ENCODE results near the gene MASP1.
"Not testable (repeated sequence)": the region's sequence is repeated elsewhere in the genome, so short reads cannot be mapped to it uniquely, and the experiment has no call there.

Gene MASP1

GRCh38 chr3:187264911-187265310, 26.6 kb downstream of the MASP1 start:
- DNase-seq: no peak

- DNase-seq: no peak
Measured at GRCh38 chr3:187264021-187264420, 27.5 kb downstream of the MASP1 start.

GRCh38 chr3:187263270-187263669, 28.3 kb downstream of the MASP1 start:
- no peak for DNase-seq

- no peak for DNase-seq
Measured at GRCh38 chr3:187262360-187262759, 29.2 kb downstream of the MASP1 start.

GRCh38 chr3:187261541-187261969, 30.0 kb downstream of the MASP1 start:
- DNase-seq: no peak

GRCh38 chr3:187259171-187259570, 32.4 kb downstream of the MASP1 start:
- DNase-seq: no peak

GRCh38 chr3:187257992-187258692, 33.4 kb downstream of the MASP1 start:
- no peak for DNase-seq

- DNase-seq: no peak
Measured at GRCh38 chr3:187257471-187257870, 34.1 kb downstream of the MASP1 start.

GRCh38 chr3:187256051-187256616, 35.4 kb downstream of the MASP1 start:
- no peak for DNase-seq

- no peak for DNase-seq
Measured at GRCh38 chr3:187255314-187255713, 36.2 kb downstream of the MASP1 start.

- DNase-seq: no peak
Measured at GRCh38 chr3:187252311-187252710, 39.2 kb downstream of the MASP1 start.

GRCh38 chr3:187251599-187251998, 39.9 kb downstream of the MASP1 start:
- DNase-seq: no peak

- DNase-seq: no peak
Measured at GRCh38 chr3:187247398-187247797, 44.1 kb downstream of the MASP1 start.

GRCh38 chr3:187243933-187244524, 47.5 kb downstream of the MASP1 start:
- DNase-seq: no peak

GRCh38 chr3:187242900-187243299, 48.6 kb downstream of the MASP1 start:
- DNase-seq: no peak

GRCh38 chr3:187242435-187242834, 49.1 kb downstream of the MASP1 start:
- DNase-seq: no peak

- not testable (repeated sequence) for DNase-seq
Measured at GRCh38 chr3:187238835-187239234, 52.7 kb downstream of the MASP1 start.

GRCh38 chr3:187238239-187238638, 53.3 kb downstream of the MASP1 start:
- DNase-seq: no peak

GRCh38 chr3:187237741-187238140, 53.8 kb downstream of the MASP1 start:
- no peak for DNase-seq

- DNase-seq: no peak
Measured at GRCh38 chr3:187236962-187237361, 54.6 kb downstream of the MASP1 start.

- DNase-seq: no peak
Measured at GRCh38 chr3:187230011-187230410, 61.5 kb downstream of the MASP1 start.

GRCh38 chr3:187228740-187229139, 62.8 kb downstream of the MASP1 start:
- DNase-seq: no peak

GRCh38 chr3:187227658-187228258, 63.8 kb downstream of the MASP1 start:
- no peak for DNase-seq

- no peak for DNase-seq
Measured at GRCh38 chr3:187223799-187224198, 67.7 kb downstream of the MASP1 start.
